Activated naive CD4-positive, alpha-beta T cell treated with anti-CD3 and anti-CD28 coated beads, Interleukin-2, amount 50 U/mL, for 24 hours (primary cell): ENCODE results near the gene APPBP2.

Experiments used
- H3K27ac Mint-ChIP-seq: one replicate; pipeline ENCODE4 v1.8.0; 2021; ENCODE audit warnings: mild to moderate bottlenecking, mixed read lengths
- H3K27me3 Mint-ChIP-seq: one replicate; pipeline ENCODE4 v1.8.0; 2021; ENCODE audit warnings: mixed read lengths
- H3K36me3 Mint-ChIP-seq: one replicate; pipeline ENCODE4 v1.8.0; 2021; ENCODE audit warnings: mixed read lengths
- H3K4me1 Mint-ChIP-seq: one replicate; pipeline ENCODE4 v1.8.0; 2021; ENCODE audit warnings: mixed read lengths
- H3K4me3 Mint-ChIP-seq: one replicate; pipeline ENCODE4 v1.8.0; 2021; ENCODE audit warnings: mild to moderate bottlenecking, mixed read lengths
- H3K9me3 Mint-ChIP-seq: one replicate; pipeline ENCODE4 v1.8.0; 2021; ENCODE audit warnings: mixed read lengths

Gene APPBP2

DNA sequence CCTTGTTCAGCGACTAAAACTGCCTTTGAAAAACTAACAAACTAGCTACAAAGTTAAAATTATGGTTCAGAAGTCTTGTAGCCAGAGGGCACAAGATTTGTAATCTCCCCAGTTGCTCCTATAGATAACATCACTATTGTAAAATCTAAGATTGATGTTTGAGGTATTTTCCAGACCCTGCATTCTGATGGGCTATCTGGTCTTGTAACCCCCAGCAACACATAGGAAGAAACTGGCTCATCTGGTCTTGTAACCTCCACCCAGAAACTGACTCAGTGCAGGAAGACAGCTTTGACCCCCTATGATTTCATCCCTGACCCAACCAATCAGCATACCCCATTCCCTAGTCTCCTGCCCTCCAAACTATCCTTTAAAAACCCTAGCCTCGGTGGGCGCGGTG is 116.0 kb downstream of the APPBP2 start:
- Mint-ChIP-seq H3K36me3 (no peaks in the 10 kb centered on the region), H3K4me1 (no peaks in the 10 kb centered on the region), H3K27ac (no peak overlapping the region)

DNA sequence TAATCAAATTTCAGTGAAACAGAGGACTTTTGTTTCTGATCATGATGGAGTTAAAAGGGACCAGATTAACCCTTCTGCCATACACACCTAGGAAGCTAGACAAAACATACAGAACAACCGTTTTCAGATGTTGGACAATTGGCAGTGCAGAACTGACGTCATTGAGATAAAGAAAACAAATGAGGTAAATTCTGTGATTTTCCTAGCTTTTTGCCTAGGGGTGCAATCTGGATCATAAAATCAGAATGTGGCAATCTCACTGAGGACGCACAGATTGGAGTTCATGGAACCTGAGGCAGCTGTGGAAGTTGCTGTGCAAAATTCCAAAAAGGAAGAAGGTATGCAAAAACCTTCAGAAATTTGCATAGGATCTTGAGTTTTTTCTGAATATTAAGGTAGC is 119.2 kb downstream of the APPBP2 start:
- no peaks in the 10 kb centered on the region for H3K9me3 Mint-ChIP-seq
- H3K27ac Mint-ChIP-seq = no peak overlapping the region
- H3K4me3 Mint-ChIP-seq = no peak overlapping the region
- no peaks in the 10 kb centered on the region for H3K27me3 Mint-ChIP-seq
- no peaks in the 10 kb centered on the region for H3K36me3 Mint-ChIP-seq
- no peaks in the 10 kb centered on the region for H3K4me1 Mint-ChIP-seq

More for the DNA sequence above, 116.0 kb downstream of the APPBP2 start:
- Mint-ChIP-seq H3K4me3 (no peak overlapping the region), H3K27me3 (no peaks in the 10 kb centered on the region), H3K9me3 (no peaks in the 10 kb centered on the region)

DNA sequence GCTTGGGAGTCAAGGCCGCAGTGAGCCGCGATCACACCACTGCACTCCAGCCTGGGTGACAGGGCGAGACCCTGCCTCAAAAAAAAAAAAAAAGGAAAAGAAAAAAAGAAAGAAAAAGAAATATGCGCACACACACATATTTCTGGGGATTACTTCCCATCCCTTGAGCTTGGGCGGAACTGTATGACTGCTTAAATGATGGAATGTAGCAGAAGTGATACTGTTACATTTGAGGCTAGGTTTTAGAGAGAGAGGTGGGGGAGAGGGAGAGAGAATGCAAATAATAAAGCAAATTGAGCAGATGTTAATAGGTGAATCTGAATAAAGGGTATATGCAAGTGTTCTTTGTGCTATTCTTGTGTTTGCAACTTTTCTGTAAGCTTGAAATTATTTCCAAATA is 122.1 kb downstream of the APPBP2 start:
- no peaks in the 10 kb centered on the region for H3K9me3 Mint-ChIP-seq
- no peaks in the 10 kb centered on the region for H3K36me3 Mint-ChIP-seq
- H3K27ac Mint-ChIP-seq = no peak overlapping the region
- no peaks in the 10 kb centered on the region for H3K27me3 Mint-ChIP-seq
- H3K4me1 Mint-ChIP-seq = no peaks in the 10 kb centered on the region
- H3K4me3 Mint-ChIP-seq = no peak overlapping the region

DNA sequence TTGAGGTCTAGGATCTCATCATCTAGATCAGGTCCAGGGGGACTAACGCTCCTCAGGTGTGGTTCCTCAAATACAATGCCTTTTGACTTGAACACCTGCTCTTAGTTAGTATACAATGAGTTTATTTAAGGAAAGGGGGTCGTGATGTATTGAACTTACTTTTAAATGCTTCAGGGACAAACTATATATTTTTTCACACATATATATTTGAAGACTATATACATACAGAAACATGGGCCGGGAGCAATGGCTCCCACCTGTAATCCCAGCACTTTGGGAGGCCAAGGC is 122.6 kb downstream of the APPBP2 start:
- no peaks in the 10 kb centered on the region for H3K9me3 Mint-ChIP-seq
- H3K27ac Mint-ChIP-seq = no peak overlapping the region
- no peak overlapping the region for H3K4me3 Mint-ChIP-seq
- H3K27me3 Mint-ChIP-seq = no peaks in the 10 kb centered on the region
- H3K4me1 Mint-ChIP-seq = peaks cover 2% of the 10 kb centered on the region
- H3K36me3 Mint-ChIP-seq = no peaks in the 10 kb centered on the region

DNA sequence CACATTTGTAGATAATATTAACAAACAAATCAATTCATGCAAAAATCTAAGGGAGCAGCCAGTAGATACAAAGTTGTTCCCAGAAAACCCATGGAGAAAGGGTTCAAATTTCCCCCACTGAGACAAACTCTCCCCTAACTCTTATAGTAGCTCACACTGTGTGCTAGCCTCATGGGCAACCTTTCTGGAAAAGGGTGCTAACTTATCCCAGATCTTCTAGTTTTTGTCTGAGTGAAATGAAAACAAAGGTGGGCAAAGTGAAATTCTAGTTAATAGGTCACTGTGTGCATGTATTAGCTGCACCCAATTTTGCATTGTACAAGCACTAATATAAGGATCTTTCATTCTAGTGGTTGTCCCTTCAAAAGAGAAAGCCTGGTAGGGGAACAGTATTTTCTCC is 124.2 kb downstream of the APPBP2 start:
- Mint-ChIP-seq H3K36me3 (no peaks in the 10 kb centered on the region), H3K4me3 (no peak overlapping the region), H3K9me3 (no peaks in the 10 kb centered on the region), H3K27me3 (no peaks in the 10 kb centered on the region), H3K27ac (no peak overlapping the region), H3K4me1 (peaks cover 8% of the 10 kb centered on the region)

DNA sequence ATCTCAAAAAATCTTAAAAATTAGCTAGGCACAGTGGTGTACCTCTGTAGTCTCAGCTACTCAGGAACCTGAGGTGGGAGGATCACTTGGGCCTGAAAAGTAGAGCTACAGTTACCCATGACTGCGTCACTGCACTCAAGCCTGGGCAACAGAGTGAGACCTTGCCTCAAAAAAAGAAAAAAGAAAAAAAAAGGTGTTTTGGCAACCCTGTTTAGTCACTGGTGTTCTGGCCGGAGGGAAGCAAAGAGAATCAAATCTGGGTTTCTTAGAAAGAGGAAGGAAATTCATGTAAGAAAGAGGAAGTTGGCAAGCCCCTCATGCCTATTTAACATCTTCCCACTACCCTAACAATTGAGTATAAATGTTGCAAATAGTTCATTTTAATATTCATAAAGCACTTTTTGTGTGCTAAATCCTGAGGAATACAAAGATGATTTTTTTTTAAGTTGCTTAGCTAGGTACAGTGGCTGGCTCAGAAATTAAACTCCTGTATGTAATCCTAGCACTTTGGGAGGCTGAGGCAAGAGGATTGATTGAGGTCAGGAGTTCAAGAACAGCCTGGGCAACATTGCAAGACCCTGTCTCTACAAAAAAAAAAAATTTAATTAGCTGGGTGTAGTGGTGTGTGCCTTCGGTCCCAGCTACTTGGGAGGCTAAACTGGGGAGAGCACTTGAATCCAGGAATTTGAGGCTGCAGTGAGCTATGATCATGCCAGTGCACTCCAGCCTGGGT is 127.6 kb downstream of the APPBP2 start:
- Mint-ChIP-seq H3K4me3 (no peak overlapping the region), H3K9me3 (no peaks in the 10 kb centered on the region), H3K4me1 (peaks cover 15% of the 10 kb centered on the region), H3K27ac (peak overlapping the region; percentile 1), H3K27me3 (no peaks in the 10 kb centered on the region), H3K36me3 (no peaks in the 10 kb centered on the region)

DNA sequence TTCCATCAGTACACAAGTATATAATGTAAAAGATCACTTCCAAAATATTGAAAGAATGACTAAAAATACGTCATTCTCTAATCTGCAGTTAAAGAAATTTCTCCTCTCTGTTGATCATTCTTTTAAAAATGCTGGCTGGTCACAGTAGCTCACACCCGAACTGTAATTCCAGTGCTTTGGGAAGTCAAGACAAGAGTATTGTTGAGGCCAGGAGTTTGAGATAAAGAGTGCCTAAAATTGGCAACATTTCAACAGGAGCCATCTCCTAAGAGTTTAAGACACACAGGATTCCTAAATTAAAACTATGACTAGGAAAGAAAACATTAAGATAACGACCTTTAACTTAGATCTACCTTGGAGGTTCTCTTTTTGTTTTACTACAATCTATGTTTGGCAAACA is 129.6 kb downstream of the APPBP2 start:
- H3K36me3 Mint-ChIP-seq = no peaks in the 10 kb centered on the region
- H3K4me3 Mint-ChIP-seq = no peak overlapping the region
- no peak overlapping the region for H3K27ac Mint-ChIP-seq
- peaks cover 23% of the 10 kb centered on the region for H3K4me1 Mint-ChIP-seq
- no peaks in the 10 kb centered on the region for H3K27me3 Mint-ChIP-seq
- no peaks in the 10 kb centered on the region for H3K9me3 Mint-ChIP-seq

DNA sequence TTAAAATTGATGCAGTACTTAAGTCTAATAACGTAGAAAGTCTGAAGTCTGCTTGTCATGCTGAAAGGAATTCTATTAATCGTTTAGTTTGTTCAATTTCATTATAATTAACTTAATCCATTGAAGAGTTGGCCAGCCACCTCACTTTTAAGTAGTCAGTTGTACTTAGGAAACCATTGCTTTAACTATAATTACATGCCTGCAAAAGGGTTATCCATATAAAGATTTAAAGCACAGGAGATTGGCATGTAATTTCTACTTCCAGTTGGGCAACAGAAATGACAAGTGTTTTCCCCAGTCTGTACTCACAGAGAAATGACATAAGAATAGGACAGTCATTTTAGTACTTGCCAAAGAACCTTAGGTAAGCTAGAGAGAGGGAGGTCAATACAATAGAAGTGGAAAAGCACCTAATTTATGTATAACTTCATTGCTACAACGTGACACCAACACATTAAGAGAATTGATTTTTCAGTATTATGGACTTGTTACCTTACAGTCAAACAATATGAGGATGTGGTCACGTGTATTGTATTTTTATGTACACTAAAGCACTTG is 130.5 kb downstream of the APPBP2 start:
- Mint-ChIP-seq H3K27me3 (no peaks in the 10 kb centered on the region), H3K9me3 (no peaks in the 10 kb centered on the region), H3K4me1 (peaks cover 29% of the 10 kb centered on the region), H3K36me3 (no peaks in the 10 kb centered on the region), H3K27ac (no peak overlapping the region), H3K4me3 (no peak overlapping the region)

DNA sequence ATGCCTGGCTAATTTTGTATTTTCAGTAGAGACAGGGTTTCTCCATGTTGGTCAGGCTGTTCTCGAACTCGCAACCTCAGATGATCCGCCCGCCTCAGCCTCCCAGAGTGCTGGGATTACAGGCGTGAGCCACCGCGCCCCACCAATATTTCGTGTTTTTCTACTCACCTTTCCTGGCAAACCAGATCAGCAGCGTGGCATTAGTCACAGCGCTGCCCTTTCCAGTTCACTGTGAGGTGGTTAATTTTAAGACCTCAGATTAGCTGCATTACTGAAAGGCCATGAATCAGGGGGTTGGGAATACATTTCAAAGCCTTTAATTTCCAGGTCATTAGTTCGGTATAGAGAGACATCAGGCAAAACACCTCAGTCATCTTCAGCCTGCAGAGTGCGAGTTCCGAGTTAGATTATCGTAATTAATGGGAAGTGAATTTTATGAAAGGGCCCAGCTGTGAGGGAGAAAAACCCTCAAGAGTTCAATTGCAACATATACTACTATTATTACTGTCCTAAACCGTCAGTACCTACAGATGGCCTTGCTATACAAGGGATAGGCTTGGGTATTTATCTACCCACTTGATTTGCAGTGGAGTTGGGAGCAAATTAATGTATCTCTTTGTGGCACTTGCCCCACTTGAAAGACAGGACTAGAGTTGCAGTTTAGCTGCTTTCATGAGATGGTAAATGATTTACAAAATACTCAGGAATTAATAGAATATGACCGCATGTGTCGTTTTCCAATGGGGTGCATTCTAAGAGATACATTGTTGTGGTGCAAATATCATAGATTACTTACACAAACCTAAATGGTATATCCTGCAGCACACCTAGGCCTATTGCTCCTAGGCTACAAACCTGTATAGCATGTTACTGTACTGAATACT is 132.0 kb downstream of the APPBP2 start:
- Mint-ChIP-seq H3K27me3 (no peaks in the 10 kb centered on the region), H3K4me3 (no peak overlapping the region), H3K4me1 (peaks cover 41% of the 10 kb centered on the region), H3K27ac (no peak overlapping the region), H3K9me3 (no peaks in the 10 kb centered on the region), H3K36me3 (no peaks in the 10 kb centered on the region)
